ENCODE results near the gene INPP5D. TPM values are rescaled to one million over a fixed set of nuclear protein-coding genes. Genes with fewer than 3 reads are reported as not detected.

Gene INPP5D
- total and polyA plus RNA-seq, 2 of the 13 experiments (the other 11 are each of a cell fraction or from before 2014, with no cell fraction given): 16.7 to 18.0 TPM

- TF ChIP-seq, protein P1, sequence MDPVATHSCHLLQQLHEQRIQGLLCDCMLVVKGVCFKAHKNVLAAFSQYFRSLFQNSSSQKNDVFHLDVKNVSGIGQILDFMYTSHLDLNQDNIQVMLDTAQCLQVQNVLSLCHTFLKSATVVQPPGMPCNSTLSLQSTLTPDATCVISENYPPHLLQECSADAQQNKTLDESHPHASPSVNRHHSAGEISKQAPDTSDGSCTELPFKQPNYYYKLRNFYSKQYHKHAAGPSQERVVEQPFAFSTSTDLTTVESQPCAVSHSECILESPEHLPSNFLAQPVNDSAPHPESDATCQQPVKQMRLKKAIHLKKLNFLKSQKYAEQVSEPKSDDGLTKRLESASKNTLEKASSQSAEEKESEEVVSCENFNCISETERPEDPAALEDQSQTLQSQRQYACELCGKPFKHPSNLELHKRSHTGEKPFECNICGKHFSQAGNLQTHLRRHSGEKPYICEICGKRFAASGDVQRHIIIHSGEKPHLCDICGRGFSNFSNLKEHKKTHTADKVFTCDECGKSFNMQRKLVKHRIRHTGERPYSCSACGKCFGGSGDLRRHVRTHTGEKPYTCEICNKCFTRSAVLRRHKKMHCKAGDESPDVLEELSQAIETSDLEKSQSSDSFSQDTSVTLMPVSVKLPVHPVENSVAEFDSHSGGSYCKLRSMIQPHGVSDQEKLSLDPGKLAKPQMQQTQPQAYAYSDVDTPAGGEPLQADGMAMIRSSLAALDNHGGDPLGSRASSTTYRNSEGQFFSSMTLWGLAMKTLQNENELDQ (CRISPR knock-in tag; IDR thresholded peaks at IDR 0.05; ENCODE audit: borderline replicate concordance): no peak
- TF ChIP-seq POLR2AphosphoS2 (IDR thresholded peaks at IDR 0.05; ENCODE audit: low read depth, low read length) (no peak), SATB2 (CRISPR knock-in tag; IDR thresholded peaks at IDR 0.05) (no peak), ZBTB3 (CRISPR knock-in tag; IDR thresholded peaks at IDR 0.05; ENCODE audit: borderline replicate concordance, low read depth) (no peak), ZNF274 (CRISPR knock-in tag; IDR thresholded peaks at IDR 0.05) (no peak), REPIN1 (CRISPR knock-in tag; IDR thresholded peaks at IDR 0.05; ENCODE audit: borderline replicate concordance, low read depth) (no peak), ARHGAP35 (CRISPR knock-in tag; IDR thresholded peaks at IDR 0.05; ENCODE audit: borderline replicate concordance) (no peak), GLI4 (CRISPR knock-in tag; IDR thresholded peaks at IDR 0.05; ENCODE audit: borderline replicate concordance) (no peak), ZNF543 (CRISPR knock-in tag; IDR thresholded peaks at IDR 0.05) (no peak), TEAD3 (CRISPR knock-in tag; optimal IDR thresholded peaks at IDR 0.05; ENCODE audit: borderline replicate concordance) (no peak), BCL3 (CRISPR knock-in tag; IDR thresholded peaks at IDR 0.05) (peak; percentile 47; the same call in 1 of the 2 replicates), ZBTB1 (CRISPR knock-in tag; IDR thresholded peaks at IDR 0.05; ENCODE audit: borderline replicate concordance) (no peak), CHD4 (IDR thresholded peaks at IDR 0.05; ENCODE audit: borderline replicate concordance, low read length) (no peak), KDM5B (CRISPR knock-in tag; IDR thresholded peaks at IDR 0.05; ENCODE audit: borderline replicate concordance) (no peak), PAX8 (CRISPR knock-in tag; IDR thresholded peaks at IDR 0.05; ENCODE audit: borderline replicate concordance) (no peak), NCOR1 (IDR thresholded peaks at IDR 0.05; ENCODE audit: borderline replicate concordance, low read length) (no peak), WIZ (CRISPR knock-in tag; IDR thresholded peaks at IDR 0.05) (no peak), ZSCAN12 (CRISPR knock-in tag; IDR thresholded peaks at IDR 0.05) (no peak), NCOA1 (CRISPR knock-in tag; IDR thresholded peaks at IDR 0.05) (no peak), POGZ (CRISPR knock-in tag; IDR thresholded peaks at IDR 0.05) (no peak), FOXK1 (CRISPR knock-in tag; IDR thresholded peaks at IDR 0.05; ENCODE audit: borderline replicate concordance, low read depth) (peak; percentile 29; the same call in 1 of the 2 replicates), SIN3A (IDR thresholded peaks at IDR 0.05; ENCODE audit: borderline replicate concordance, low read depth, low read length) (no peak)
- TF ChIP-seq, protein P2, sequence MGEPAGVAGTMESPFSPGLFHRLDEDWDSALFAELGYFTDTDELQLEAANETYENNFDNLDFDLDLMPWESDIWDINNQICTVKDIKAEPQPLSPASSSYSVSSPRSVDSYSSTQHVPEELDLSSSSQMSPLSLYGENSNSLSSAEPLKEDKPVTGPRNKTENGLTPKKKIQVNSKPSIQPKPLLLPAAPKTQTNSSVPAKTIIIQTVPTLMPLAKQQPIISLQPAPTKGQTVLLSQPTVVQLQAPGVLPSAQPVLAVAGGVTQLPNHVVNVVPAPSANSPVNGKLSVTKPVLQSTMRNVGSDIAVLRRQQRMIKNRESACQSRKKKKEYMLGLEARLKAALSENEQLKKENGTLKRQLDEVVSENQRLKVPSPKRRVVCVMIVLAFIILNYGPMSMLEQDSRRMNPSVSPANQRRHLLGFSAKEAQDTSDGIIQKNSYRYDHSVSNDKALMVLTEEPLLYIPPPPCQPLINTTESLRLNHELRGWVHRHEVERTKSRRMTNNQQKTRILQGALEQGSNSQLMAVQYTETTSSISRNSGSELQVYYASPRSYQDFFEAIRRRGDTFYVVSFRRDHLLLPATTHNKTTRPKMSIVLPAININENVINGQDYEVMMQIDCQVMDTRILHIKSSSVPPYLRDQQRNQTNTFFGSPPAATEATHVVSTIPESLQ (CRISPR knock-in tag; conservative IDR thresholded peaks at IDR 0.05): no peak
- TF ChIP-seq, protein P3, sequence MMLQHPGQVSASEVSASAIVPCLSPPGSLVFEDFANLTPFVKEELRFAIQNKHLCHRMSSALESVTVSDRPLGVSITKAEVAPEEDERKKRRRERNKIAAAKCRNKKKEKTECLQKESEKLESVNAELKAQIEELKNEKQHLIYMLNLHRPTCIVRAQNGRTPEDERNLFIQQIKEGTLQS (CRISPR knock-in tag; IDR thresholded peaks at IDR 0.05): no peak
Observed at GRCh38 chr2:233063976-233064411, 3.9 kb downstream of the INPP5D start (continued).
